HEK293 (cell line): Measurements from ENCODE around the gene AGGF1.
A peak's percentile ranks its signal among the peaks of the same experiment; 100 is the strongest.

Experiments used
- CTCF ChIP-seq: fragments of 450-650 bp; formaldehyde crosslinking; IDR thresholded peaks from 2 replicates; pipeline ENCODE4 v1.5.1; 2016; ENCODE audit warnings: missing biosample characterization, missing genetic modification characterization
- EGR2 ChIP-seq: fragments of 450-650 bp; formaldehyde crosslinking; IDR thresholded peaks from 2 replicates; pipeline ENCODE4 v1.5.1; 2016; ENCODE audit warnings: low read depth, missing biosample characterization, missing genetic modification characterization
- HOXC10 ChIP-seq: sonication (generic); formaldehyde crosslinking; IDR thresholded peaks from 2 replicates; pipeline ENCODE4 v1.8.1; 2023; ENCODE audit warnings: mild to moderate bottlenecking, missing genetic modification reagents
- KLF1 ChIP-seq: fragments of 450-650 bp; formaldehyde crosslinking; IDR thresholded peaks from 2 replicates; pipeline ENCODE4 v1.5.1; 2016; ENCODE audit warnings: missing biosample characterization, missing genetic modification characterization
- PBX3 ChIP-seq: sonication (generic); formaldehyde crosslinking; IDR thresholded peaks from 2 replicates; pipeline ENCODE4 v1.8.1; 2022; ENCODE audit warnings: mild to moderate bottlenecking, moderate library complexity, missing genetic modification reagents
- SALL2 ChIP-seq: fragments of 450-650 bp; formaldehyde crosslinking; IDR thresholded peaks from 2 replicates; pipeline ENCODE4 v1.5.0; 2017; ENCODE audit warnings: missing biosample characterization, mild to moderate bottlenecking, missing genetic modification characterization, borderline replicate concordance
- ZBTB7A ChIP-seq: fragments of 450-650 bp; formaldehyde crosslinking; IDR thresholded peaks from 2 replicates; pipeline ENCODE4 v1.5.1; 2016; ENCODE audit warnings: low read depth, missing biosample characterization, missing genetic modification characterization
- ZFHX2 ChIP-seq: fragments of 450-650 bp; formaldehyde crosslinking; conservative IDR thresholded peaks from 2 replicates; pipeline ENCODE4 v1.5.1; 2016; ENCODE audit warnings: missing biosample characterization, missing genetic modification characterization
- ZFP37 ChIP-seq: fragments of 450-650 bp; formaldehyde crosslinking; IDR thresholded peaks from 2 replicates; pipeline ENCODE4 v1.5.1; 2016; ENCODE audit warnings: missing biosample characterization, missing genetic modification characterization
- ZFP69B ChIP-seq: fragments of 450-650 bp; formaldehyde crosslinking; IDR thresholded peaks from 2 replicates; pipeline ENCODE4 v1.5.1; 2016; ENCODE audit warnings: missing biosample characterization, missing genetic modification characterization
- ZNF10 ChIP-seq: fragments of 450-650 bp; formaldehyde crosslinking; IDR thresholded peaks from 2 replicates; pipeline ENCODE4 v1.5.1; 2017; ENCODE audit warnings: missing biosample characterization, missing genetic modification characterization
- ZNF121 ChIP-seq: fragments of 450-650 bp; formaldehyde crosslinking; IDR thresholded peaks from 2 replicates; pipeline ENCODE4 v1.5.1; 2016; ENCODE audit warnings: missing biosample characterization, missing genetic modification characterization
- ZNF132 ChIP-seq: fragments of 450-650 bp; formaldehyde crosslinking; IDR thresholded peaks from 2 replicates; pipeline ENCODE4 v1.5.1; 2017; ENCODE audit warnings: missing biosample characterization, missing genetic modification characterization, borderline replicate concordance
- ZNF140 ChIP-seq: fragments of 450-650 bp; formaldehyde crosslinking; IDR thresholded peaks from 2 replicates; pipeline ENCODE4 v1.5.1; 2016; ENCODE audit warnings: missing biosample characterization, missing genetic modification characterization
- ZNF146 ChIP-seq: fragments of 450-650 bp; formaldehyde crosslinking; IDR thresholded peaks from 2 replicates; pipeline ENCODE4 v1.5.1; 2016; ENCODE audit warnings: missing biosample characterization, missing genetic modification characterization
- ZNF16 ChIP-seq: fragments of 450-650 bp; formaldehyde crosslinking; IDR thresholded peaks from 2 replicates; pipeline ENCODE4 v1.5.1; 2016; ENCODE audit warnings: low read depth, missing biosample characterization, missing genetic modification characterization
- ZNF274 ChIP-seq, 2 experiments: fragments of 200-500 bp in 1 of 2; fragments of 450-650 bp in 1 of 2; sonication (Bioruptor generic) in 1 of 2; formaldehyde crosslinking in 1 of 2; IDR thresholded peaks; 2 replicates each; pipeline versions ENCODE4 v1.5.1 to v1.6.1; 2014 to 2016; ENCODE audit warnings: borderline replicate concordance in 1 of 2, inconsistent platforms in 1 of 2, low read length in 1 of 2, missing biosample characterization in 1 of 2, missing genetic modification characterization in 1 of 2
- ZNF280C ChIP-seq: fragments of 450-650 bp; formaldehyde crosslinking; IDR thresholded peaks from 2 replicates; pipeline ENCODE4 v1.5.1; 2016; ENCODE audit warnings: missing biosample characterization, missing genetic modification characterization
- ZNF324 ChIP-seq: fragments of 450-650 bp; formaldehyde crosslinking; IDR thresholded peaks from 2 replicates; pipeline ENCODE4 v1.5.1; 2016; ENCODE audit warnings: missing biosample characterization, missing genetic modification characterization
- ZNF394 ChIP-seq: fragments of 450-650 bp; formaldehyde crosslinking; IDR thresholded peaks from 2 replicates; pipeline ENCODE4 v1.5.1; 2016; ENCODE audit warnings: missing biosample characterization, missing genetic modification characterization, mild to moderate bottlenecking, moderate library complexity, borderline replicate concordance
- ZNF433 ChIP-seq: fragments of 450-650 bp; formaldehyde crosslinking; IDR thresholded peaks from 2 replicates; pipeline ENCODE4 v1.5.1; 2016; ENCODE audit warnings: missing biosample characterization, missing genetic modification characterization, low read depth
- ZNF449 ChIP-seq: fragments of 450-650 bp; formaldehyde crosslinking; IDR thresholded peaks from 2 replicates; pipeline ENCODE4 v1.5.1; 2017; ENCODE audit warnings: missing biosample characterization, mild to moderate bottlenecking, missing genetic modification characterization, moderate library complexity
- ZNF555 ChIP-seq: fragments of 450-650 bp; formaldehyde crosslinking; conservative IDR thresholded peaks from 2 replicates; pipeline ENCODE4 v1.5.1; 2017; ENCODE audit warnings: missing biosample characterization, mild to moderate bottlenecking, missing genetic modification characterization, inconsistent platforms
- ZNF621 ChIP-seq: fragments of 450-650 bp; formaldehyde crosslinking; IDR thresholded peaks from 2 replicates; pipeline ENCODE4 v1.5.1; 2017; ENCODE audit warnings: missing biosample characterization, missing genetic modification characterization
- ZNF624 ChIP-seq: fragments of 450-650 bp; formaldehyde crosslinking; IDR thresholded peaks from 2 replicates; pipeline ENCODE4 v1.5.1; 2017; ENCODE audit warnings: missing biosample characterization, missing genetic modification characterization
- ZNF654 ChIP-seq: fragments of 450-650 bp; formaldehyde crosslinking; IDR thresholded peaks from 2 replicates; pipeline ENCODE4 v1.5.1; 2016; ENCODE audit warnings: low read depth, missing biosample characterization, missing genetic modification characterization
- ZNF658 ChIP-seq: fragments of 450-650 bp; formaldehyde crosslinking; IDR thresholded peaks from 2 replicates; pipeline ENCODE4; 2016; ENCODE audit warnings: missing biosample characterization, missing genetic modification characterization
- ZNF664 ChIP-seq: fragments of 450-650 bp; formaldehyde crosslinking; IDR thresholded peaks from 2 replicates; pipeline ENCODE4 v1.5.1; 2016; ENCODE audit warnings: missing biosample characterization, missing genetic modification characterization
- ZNF776 ChIP-seq: fragments of 450-650 bp; formaldehyde crosslinking; IDR thresholded peaks from 2 replicates; pipeline ENCODE4 v1.5.0; 2017; ENCODE audit warnings: missing biosample characterization, missing genetic modification characterization, borderline replicate concordance
- ZNF791 ChIP-seq: fragments of 450-650 bp; formaldehyde crosslinking; IDR thresholded peaks from 2 replicates; pipeline ENCODE4 v1.5.1; 2016; ENCODE audit warnings: missing biosample characterization, missing genetic modification characterization
- ZSCAN5A ChIP-seq: fragments of 450-650 bp; formaldehyde crosslinking; IDR thresholded peaks from 2 replicates; pipeline ENCODE4 v1.5.1; 2016; ENCODE audit warnings: missing biosample characterization, missing genetic modification characterization

The AGGF1 gene

GRCh38 chr5:77030097-77031071, at the start of gene AGGF1 (continued):
- TF ChIP-seq ZNF121 (tag by site-specific recombination) (no peak), ZNF555 (tag by site-specific recombination) (no peak), ZNF324 (tag by site-specific recombination) (no peak), ZNF654 (no peak), ZNF664 (no peak), HOXC10 (CRISPR knock-in tag) (no peak), ZBTB7A (tag by site-specific recombination) (no peak), ZNF10 (tag by site-specific recombination) (no peak), PBX3 (CRISPR knock-in tag) (peak; percentile 84), ZFP69B (tag by site-specific recombination) (no peak), ZNF449 (tag by site-specific recombination) (no peak), ZNF16 (tag by site-specific recombination) (no peak), CTCF (tag by site-specific recombination) (0 out of 2 replicates have a peak, but pooled peaks have one; percentile 9), ZNF140 (tag by site-specific recombination) (no peak), ZFP37 (tag by site-specific recombination) (no peak; the same call in 1 of the 2 replicates), KLF1 (peak; percentile 82), EGR2 (tag by site-specific recombination) (peak; percentile 17; the same call in 1 of the 2 replicates), SALL2 (tag by site-specific recombination) (no peak), ZNF274 (IDR thresholded peaks at IDR 0.05; ENCODE audit: low read length) (no peak), ZNF274 (tag by site-specific recombination; IDR thresholded peaks at IDR 0.05; ENCODE audit: borderline replicate concordance) (no peak), ZSCAN5A (no peak), ZNF776 (tag by site-specific recombination) (no peak), ZNF394 (tag by site-specific recombination) (peak; percentile 55; the same call in 1 of the 2 replicates), ZFHX2 (tag by site-specific recombination) (peak; percentile 58), ZNF621 (tag by site-specific recombination) (no peak), ZNF132 (no peak), ZNF146 (0 out of 2 replicates have a peak, but pooled peaks have one; percentile 4), ZNF280C (no peak), ZNF658 (tag by site-specific recombination) (no peak), ZNF791 (no peak), ZNF433 (no peak), ZNF624 (tag by site-specific recombination) (no peak)
